Activated effector memory CD4-positive, alpha-beta T cell treated with anti-CD3 and anti-CD28 coated beads, Interleukin-2, amount 50 U/mL, for 16 hours (primary cell): Measurements from ENCODE around the gene DBR1.
"Not testable (repeated sequence)": the region's sequence is repeated elsewhere in the genome, so short reads cannot be mapped to it uniquely, and the experiment has no call there.

Experiments used
- DNase-seq: peaks from one replicate; pipeline ENCODE4 v3.0.0-alpha.2; 2020

The DBR1 gene

DNA sequence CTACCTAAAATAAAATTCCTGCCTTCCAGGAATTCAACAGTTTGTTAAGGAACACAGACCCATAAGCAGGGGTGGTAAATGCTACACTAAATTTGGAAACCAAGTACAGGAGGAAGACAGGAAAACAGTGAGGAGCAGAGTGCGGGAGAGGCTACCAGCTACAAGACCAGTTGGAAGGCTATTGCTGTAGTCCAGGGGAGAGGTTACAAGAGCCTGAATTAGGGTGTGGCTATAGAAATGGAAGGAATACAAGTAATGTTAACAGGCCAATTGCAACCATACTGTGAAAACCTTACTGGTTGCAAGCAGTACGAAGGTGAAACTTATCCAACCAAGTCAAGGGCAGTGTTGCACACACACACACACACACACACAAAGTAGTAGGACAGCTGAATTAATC, 11.5 kb upstream of the DBR1 start:
- DNase-seq, result no peak

DNA sequence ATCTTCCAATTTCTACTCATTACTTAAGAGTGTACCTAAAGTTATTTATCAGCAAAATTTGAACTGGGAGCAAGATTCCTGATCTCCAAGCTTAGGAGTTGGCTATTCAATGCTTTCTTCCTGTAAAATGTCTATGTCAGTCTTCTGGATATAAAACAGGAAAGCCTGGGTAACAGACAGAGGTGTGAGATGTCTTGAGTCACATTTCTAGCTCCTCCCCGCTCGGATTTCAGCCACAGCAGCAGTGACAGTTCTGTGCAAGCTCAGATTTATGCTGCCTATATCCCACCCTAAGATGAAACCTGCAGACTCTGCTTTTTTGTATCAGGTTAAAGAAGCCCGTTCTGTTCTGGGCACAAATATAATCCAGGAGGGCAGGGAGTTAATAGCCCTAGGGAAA, 10.3 kb upstream of the DBR1 start:
- no peak for DNase-seq

DNA sequence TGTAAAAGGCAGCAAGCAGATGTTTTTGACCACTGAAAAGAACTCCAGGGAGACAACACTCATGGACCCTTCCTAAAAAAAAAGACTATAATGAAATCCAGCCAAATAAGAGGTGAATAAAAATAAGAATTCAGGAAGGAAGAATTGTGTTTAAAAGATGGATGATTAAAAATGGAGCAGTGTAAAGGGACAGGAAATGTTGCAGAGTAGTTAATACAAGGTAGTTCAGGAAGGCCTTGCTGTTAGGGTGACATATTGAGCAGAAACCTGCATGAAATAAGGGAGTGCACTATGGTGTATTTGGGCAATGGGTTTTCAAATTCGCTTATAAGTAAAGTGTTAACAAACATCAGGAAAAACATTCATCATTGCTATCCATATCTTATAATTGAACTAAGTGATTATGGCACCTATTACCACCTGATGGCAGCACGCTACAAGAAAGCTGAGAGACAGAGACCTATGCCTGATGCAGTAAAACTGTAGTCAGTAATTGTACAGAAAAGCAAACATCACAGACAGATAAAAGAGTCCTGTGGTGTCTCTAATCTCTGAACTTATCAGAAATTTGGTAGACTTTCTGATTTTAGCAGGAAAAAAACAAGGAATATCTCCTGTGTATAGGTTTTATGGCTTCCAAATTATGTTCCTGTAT, 5.8 kb upstream of the DBR1 start:
- no peak for DNase-seq

DNA sequence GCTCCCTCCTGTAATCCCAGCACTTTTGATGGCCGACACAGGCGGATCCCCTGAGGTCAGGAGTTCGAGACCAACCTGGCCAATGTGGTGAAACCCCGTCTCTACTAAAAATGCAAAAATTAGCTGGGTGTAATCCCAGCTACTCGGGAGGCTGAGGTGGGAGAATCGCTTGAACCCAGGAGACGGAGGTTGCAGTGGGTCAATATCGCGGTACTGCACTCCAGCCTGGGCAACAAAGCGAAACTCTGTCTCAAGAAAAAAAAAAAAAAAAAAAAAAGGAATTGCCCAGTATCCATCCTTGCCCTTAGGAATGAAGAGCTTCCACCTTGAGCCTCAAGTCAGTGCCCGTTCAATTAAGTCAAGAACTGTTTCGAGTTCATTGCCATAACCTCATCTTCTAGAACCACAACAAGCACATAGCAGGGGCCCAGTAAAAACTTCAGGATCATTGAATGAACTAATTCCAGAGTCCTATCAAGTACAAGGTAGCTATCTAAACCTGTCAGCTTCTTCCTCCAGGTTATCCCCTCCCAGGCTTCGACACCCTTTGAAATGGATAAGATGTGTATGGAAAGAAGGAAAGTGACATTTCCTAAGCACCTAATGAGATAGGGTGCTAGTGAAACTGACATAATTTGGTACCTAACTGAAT, 826 bp downstream of the DBR1 start:
- DNase-seq, result no peak

DNA sequence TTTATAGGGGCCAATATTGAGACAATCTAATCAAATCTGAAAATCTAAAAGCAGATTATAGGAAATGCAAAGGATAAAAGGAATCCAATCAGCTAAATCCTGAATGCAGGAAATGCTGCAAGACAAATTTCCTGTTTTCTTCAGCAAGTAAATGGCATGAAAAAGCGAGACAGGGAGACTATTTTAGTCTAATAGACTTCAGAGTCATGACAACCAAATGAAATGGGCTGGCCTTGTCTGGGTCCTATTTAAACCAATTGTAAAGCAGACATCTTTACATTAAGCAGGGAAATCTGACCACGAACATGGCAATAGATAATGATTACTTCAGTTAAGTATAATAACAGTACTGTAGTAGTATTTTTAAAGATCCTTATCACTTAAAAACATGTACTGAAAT, 2.1 kb downstream of the DBR1 start:
- DNase-seq, result no peak

DNA sequence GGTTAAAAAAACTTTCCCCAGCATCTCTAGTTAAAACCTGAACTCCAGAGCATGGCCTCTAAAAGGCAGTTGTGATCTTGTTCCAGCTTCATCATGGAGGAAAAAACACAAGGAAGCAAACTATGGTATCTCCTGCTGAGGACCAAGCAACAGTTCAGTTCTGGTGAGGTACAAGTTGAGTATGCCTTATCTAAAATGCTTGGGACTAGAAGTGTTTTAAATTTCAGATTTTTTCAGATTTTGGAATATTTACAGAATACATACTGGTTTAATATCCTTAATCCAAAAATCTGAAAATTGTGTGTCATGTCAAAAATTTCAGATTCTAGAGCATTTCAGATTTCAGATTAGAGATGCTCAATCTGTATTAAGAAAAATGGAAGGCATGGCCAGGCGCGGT, 9.7 kb downstream of the DBR1 start:
- DNase-seq, result no peak

DNA sequence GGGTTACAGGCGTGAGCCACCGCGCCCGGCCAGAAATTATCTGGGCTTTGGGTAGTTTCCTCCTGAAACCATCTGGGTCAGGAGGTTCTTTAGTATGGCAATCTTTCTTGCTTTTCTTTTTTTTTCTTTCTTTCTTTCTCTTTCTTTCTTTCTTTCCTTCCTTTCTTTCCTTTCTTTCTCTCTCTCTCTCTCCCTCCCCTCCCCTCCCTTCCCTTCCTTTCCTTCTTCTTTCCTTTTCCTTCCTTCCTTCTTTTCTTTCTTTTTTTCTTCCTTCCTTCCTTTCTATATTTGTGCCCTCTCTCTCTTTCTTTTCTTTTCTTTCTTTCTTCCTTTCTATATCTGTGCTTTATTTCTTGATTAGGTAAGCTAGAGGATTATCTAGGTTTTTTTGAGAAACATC, 17.0 kb downstream of the DBR1 start:
- DNase-seq, result no peak

DNA sequence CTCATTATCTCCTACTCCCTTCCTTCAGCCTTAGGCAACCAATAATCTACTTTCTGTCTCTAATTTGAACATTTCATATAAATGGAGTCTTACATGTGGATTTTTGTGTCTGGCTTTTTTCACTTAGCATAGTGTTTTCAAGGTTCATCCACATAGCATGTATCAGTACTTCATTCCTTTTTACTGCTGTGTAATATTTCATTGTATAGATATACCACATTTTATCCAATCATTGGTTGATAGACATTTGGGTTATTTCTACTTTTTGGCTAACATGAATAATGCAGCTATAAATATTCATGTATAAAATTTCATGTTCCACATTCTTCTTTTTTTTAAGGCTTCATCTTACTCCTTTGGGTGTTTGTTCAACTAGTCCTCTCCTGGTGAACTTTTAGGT, 20.2 kb downstream of the DBR1 start:
- no peak for DNase-seq

DNA sequence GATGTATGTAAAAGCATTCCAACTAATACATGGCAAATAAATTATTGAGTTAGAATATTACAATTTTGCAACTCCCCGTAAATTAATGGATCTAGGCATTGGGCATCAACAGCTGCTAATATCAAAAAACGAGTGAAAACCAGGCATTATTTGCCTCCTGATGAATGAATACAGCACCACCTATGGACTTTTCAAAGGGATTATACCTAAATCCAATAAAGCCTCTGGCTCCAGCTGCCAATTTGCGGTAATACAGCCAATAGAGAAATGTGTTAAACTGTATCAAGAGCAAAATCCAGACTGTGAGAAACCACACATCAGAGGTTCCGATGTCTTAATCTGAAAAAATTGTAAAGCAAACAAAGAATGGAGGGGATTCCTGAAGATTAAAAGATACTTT, 26.2 kb downstream of the DBR1 start:
- DNase-seq, result no peak

DNA sequence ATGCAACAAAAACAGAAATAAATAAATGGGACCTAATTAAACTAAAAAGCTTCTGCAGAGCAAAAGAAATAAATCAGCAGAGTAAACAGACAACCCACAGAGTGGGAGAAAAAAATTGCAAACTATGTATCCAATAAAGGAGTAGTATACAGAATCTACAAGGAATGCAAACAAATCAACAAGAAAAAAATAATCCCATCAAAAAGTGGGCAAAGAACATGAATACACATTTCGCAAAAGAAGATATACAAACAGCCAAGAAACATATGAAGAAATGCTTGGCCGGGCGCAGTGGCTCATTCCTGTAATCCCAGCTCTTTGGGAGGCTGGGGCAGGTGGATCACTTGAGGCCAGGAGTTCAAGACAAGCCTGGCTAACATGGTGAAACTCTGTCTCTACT, 32.5 kb downstream of the DBR1 start:
- not testable (repeated sequence) for DNase-seq

DNA sequence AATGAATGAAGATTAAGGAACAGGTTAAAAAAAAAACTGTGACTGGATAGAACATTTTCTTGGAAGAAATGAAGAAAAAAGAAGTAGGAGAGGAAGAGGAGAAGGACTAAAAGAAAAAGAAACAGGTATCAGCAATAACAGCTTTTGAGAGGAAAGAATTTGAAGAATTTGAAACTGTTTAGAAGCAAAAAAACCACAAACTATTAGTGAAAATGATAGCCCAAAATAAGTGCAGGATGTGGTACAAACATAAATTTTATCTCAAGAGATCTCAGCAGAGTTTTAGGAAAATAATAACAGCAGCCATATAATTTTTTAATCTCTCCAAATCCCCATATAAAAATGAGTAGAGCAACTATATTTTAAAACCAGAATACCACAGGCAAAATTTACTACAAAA, 33.8 kb downstream of the DBR1 start:
- DNase-seq, result no peak

DNA sequence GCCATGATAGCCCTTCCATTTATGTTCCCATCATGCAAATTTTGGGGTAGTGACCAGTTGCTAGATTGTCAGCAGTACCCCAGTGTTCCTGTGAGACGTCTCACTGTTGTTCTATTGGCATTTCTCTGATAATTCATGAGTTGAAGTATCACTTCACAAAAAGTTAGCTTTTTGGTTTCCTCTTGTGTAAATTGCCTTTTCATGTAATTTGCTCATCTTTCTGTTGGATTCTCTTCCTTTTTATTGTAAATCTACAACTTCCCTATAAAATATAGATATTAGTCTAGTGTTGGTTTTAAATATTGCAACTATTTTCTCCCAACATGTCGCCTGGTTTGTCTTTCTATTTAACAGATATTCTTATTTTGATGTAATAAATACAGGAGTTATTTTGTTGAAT, 35.0 kb downstream of the DBR1 start:
- DNase-seq, result no peak

DNA sequence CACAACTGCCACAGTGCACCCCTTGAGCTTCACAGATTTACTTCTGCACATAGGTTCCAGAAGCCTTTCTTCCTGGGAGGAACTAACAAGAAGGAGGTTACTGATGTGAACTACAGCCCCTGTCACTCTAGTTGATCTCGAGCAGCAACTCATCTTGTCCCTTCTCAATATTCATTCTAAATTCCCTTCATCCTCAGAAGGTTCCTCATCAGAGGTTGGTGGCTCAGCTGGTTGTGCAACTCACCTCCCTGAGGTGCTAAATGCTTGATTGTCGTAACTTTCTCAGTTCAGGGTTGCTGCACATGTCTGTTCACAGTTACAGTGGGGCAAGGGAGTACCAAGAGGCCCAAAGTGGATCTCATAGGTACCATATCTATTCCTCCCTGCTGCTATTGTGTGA, 36.9 kb downstream of the DBR1 start:
- DNase-seq, result no peak

DNA sequence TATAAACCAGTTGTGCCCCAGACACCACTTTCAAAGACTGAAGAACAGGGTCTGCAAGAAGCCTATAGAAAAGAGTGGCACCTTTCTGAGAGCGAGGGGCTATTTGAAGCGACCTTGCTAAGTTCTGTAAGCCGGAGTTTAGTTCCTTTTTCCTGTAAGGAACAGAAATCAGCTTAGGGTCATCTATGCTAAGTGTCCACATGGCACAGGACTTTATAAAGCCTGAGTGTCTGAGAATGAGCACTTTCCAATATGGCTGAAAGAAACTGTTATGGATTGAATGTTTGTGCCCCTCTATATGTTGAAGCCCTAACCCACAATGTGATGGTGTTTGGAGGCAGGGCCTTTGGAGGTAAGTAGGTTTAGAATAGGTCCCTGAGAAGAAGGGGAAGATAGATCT, 38.5 kb downstream of the DBR1 start:
- DNase-seq, result no peak

DNA sequence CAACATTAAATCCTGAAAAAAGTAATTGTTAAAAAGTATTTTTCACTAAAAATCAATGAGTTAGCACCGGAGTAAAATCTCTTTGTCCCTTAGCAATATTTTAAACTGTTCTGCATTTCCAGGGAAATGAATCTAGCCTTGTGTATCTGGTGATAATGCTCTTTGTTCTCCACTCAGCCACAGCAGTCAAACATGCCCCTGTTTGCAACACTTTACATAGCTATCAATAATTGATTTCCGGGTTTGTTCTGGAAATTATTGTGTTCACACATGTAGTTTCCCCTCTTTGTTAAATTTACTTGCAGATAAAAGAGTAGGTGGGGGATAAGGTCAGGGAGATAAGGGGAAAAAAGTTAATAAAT, 38.9 kb downstream of the DBR1 start:
- DNase-seq, result no peak

DNA sequence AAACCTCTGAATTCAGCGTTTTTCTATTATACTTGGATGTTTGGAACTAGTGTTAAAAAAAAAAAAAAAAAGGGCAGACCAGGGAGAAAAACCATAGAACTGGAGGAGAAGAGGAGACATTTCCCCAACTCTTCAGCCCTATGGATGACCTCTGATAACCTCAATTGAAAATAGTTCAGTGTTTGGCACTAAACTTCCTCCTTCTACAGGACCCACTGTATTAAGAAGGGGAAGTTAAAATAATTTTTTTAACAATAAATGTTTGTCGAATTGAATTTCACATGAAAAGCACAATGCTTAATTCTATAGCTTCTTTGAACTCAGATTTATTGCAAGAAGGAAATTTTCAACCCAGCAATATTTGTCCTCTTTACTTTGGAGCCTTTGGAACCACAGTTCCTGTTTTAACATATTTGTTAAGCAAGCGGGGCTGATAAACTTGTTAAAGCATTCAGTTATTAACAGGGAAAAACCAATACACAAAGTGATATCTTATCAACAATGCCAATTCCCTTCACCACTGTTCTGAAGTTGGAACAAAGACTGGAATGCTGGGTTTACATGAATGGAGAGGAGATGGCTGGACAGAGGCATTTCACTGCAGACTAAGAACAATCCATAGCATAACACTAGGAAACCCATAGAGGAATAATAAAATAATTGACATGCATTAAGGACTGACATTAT, 39.4 kb downstream of the DBR1 start:
- DNase-seq, result no peak

DNA sequence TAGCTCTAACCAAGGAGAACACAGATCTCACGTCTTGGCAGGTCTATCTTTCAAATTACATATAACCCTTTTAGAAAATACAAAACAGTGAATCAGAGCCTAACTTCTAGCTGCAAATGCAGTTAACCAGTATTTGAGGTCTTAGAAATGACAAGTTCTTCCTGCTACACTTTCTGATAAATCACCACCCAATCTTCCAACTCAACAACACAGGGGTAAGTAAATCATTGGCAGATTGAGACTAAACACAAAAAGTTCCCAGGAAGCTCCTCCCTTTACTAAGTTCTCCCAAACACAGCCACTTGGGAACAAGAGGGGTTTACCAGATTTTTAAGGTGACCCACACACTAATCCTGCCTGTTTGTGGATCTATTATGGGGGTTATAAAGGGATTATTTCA, 42.5 kb downstream of the DBR1 start, which contains the start of gene A4GNT:
Gene A4GNT (minus strand): TSS at position 152 of the 400 bp plus-strand sequence. CDS start 1,134 bp downstream, outside the sequence.
- no peak for DNase-seq

DNA sequence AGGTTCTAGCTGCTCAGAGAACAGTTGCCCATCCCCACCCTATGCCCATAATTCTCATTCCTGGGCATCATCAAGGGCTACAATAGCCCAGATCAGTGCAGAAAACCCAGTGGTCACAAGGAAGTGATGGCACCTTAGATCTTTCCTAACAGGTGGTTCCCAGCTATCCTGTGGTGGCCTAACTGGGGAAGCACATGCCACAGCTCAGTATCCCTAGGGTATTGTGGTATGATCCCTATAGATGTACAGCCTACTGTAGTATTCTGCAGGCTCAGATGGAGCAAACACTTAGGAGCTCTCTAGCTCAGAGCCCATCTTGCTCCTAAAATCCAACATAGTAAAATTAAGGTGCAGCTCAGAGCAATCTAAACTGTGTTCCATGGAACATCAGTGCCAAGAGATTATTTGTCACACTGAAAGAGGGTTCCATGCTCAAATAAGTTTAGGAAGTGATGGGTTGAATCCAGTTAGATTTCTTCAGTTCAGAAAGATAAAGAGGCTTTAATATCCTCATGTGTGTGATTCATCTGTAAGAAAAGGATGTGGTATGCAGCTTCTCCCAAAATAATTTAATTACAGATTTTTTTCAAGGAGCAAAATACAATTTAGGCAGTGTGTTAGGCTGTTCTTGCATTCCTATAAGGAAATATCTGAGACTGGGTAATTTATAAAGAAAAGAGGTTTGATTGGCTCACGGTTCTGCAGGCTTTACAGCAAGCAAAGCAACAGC, 46.9 kb downstream of the DBR1 start:
- no peak for DNase-seq

DNA sequence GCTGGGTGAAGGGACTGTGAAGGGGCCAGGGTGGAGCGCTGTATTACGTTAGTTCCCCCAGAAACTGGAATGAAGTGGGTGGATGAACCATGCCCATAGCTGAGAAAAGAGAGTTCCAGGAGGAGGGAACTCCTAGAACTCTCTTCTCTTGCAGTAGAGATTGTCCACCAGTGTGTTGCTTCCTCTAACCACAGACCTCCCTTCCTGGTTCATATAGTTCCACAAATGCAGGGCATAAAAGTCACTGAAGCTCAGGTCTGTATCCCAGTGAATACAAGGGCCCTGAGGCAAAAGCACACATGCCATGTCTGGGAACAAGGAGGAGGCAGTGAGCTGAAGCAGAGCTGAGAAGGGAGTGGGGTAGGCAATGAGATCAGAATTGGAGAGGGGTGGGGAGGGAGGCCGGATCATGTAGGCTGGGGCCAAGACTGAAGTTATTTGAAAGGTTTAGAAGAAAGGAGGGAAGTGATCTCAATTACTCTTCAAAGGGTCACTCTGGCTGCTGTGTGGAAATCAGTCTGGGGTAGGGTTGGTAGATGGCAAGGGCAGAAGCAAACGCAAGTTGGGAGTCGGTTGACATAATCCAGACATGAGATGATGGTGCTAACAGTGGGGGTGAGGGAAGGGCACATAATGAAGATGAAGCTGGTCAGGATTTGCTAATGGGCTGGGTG, 49.0 kb downstream of the DBR1 start:
- DNase-seq, result no peak

DNA sequence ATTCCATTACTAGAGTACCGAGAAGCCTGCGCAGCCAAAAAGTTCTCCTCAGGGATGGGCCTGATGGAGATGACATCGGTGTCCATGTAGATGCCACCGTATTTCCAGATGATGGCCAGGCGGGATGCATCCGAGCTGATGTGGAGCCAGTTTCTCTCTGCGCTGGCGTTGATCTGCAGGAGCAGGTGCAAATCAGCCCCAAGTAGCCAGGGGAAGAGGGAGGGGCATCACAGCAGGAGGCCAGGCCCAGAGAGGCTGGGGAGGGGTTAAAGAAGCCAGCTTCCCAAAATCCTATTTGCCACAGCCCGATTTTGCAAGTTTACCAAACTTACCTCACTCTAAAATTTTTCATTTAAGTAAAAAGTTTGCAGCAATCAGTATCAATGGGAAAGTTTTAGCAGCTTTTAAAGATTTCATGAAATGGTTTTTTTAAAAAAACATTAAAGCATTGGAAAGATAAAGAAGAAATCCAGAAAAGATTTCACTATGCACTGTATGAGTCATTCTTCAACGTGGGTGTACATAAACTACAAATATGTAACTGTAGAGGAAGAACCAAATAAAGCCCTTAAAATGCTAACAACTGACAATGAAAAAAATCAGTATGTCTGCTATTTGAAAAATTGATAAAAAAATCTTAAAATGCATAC, 49.9 kb downstream of the DBR1 start:
- DNase-seq, result no peak

DNA sequence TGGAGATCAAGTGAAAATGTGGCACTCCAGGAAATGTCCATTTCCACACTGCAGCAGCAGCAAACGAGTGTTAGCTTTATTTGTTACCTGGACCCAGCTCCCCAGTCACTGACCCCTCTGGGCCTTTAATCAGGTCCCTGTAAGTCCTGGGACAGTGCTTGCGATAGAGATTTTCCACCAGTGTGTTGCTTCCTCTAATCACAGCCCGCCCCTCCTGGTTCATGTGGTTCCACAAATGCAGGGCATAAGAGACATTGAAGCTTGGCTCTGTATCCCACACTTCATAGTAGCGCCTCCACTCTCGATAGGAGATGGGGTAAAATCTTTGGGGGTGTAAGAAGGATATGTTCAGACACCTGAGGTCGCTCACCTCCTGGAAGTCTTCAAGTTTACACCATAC, 50.5 kb downstream of the DBR1 start:
- no peak for DNase-seq

DNA sequence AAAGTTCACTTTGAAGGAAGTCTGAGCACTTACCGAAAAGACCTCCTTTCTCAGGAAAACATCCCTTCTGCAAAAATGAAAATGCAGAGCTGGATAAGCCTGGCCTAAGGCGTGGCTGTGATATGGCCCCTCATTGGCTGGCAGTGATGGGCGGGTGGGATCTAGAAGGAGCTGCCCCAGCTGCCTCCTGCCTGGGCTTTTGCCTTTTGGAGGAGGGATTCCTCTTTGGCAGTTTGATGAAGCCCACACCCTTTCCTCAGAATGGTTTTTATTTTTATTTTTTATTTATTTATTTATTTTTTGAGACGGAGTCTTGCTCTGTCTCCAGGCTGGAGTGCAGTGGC, 55.3 kb downstream of the DBR1 start:
- DNase-seq, result no peak
